Caco-2 (cell line): Measurements from ENCODE around the gene SERTAD4. TPM values are rescaled to one million over a fixed set of nuclear protein-coding genes. Genes with fewer than 3 reads are reported as not detected.
"Not testable (repeated sequence)": the region's sequence is repeated elsewhere in the genome, so short reads cannot be mapped to it uniquely, and the experiment has no call there.

Experiments
- BruUV-seq: library from RNA; stranded (reverse); fragments of 400-500 nt; replicated peaks from 2 replicates; lab custom pipeline; 2021; lab: Mats Ljungman, UMichigan
- CTCF ChIA-PET: fragments of 300-600 bp; sonication (Branson Sonifier 250); formaldehyde crosslinking; loops from one replicate; lab custom pipeline; 2022; ENCODE audit warnings: antibody characterized with exemption; lab: Charles Lee
- POLR2A ChIA-PET: fragments of 300-600 bp; sonication (Branson Sonifier 250); formaldehyde crosslinking; loops from one replicate; lab custom pipeline; 2022; ENCODE audit warnings: antibody characterized with exemption; lab: Charles Lee
- DNase-seq, 2 experiments: peaks; one replicate each; pipeline versions ENCODE4 v3.0.0 to v3.0.0-alpha.2; 2020 to 2022
- H3K27me3 ChIP-seq: replicated peaks from 2 replicates; pipeline ENCODE4 v1.6.0; 2011; ENCODE audit warnings: low read length; ENCODE audit not compliant: control insufficient read depth, insufficient read depth
- H3K36me3 ChIP-seq: 2 replicates; pipeline ENCODE4 v1.5.1; 2011; ENCODE audit warnings: low read length; ENCODE audit not compliant: control insufficient read depth, insufficient read depth
- H3K4me1 ChIP-seq: fragments of 250-450 bp; sonication (Bioruptor Pico); 2 replicates; pipeline ENCODE4 v1.5.1; 2020; ENCODE audit warnings: mild to moderate bottlenecking
- H3K4me3 ChIP-seq: 2 replicates; pipeline ENCODE4 v1.5.1; 2011; ENCODE audit warnings: low read depth, mild to moderate bottlenecking, control low read depth, low read length
- H3K9me3 ChIP-seq: fragments of 250-450 bp; sonication (Bioruptor Pico); 2 replicates; pipeline ENCODE4 v1.5.1; 2020; ENCODE audit warnings: mild to moderate bottlenecking, moderate library complexity
- H3K27ac Mint-ChIP-seq: one replicate; pipeline ENCODE4 v1.8.0; 2022; ENCODE audit warnings: mixed read lengths; ENCODE audit not compliant: unreplicated experiment
- H3K27me3 Mint-ChIP-seq: one replicate; pipeline ENCODE4 v1.8.0; 2022; ENCODE audit warnings: mixed read lengths; ENCODE audit not compliant: insufficient read depth, unreplicated experiment
- H3K36me3 Mint-ChIP-seq: one replicate; pipeline ENCODE4 v1.8.0; 2022; ENCODE audit warnings: mild to moderate bottlenecking, mixed read lengths; ENCODE audit not compliant: insufficient read depth, unreplicated experiment
- H3K4me1 Mint-ChIP-seq: one replicate; pipeline ENCODE4 v1.8.0; 2022; ENCODE audit warnings: low read depth, mixed read lengths; ENCODE audit not compliant: unreplicated experiment
- H3K4me3 Mint-ChIP-seq: one replicate; pipeline ENCODE4 v1.8.0; 2022; ENCODE audit warnings: mild to moderate bottlenecking, moderate library complexity, mixed read lengths; ENCODE audit not compliant: unreplicated experiment
- H3K9me3 Mint-ChIP-seq: one replicate; pipeline ENCODE4 v1.8.0; 2022; ENCODE audit warnings: mixed read lengths; ENCODE audit not compliant: unreplicated experiment
- CTCF ChIP-seq, 2 experiments: fragments of 200-600 bp in 1 of 2; IDR thresholded peaks; 1 replicate in 1 of 2; 2 replicates in 1 of 2; pipeline versions ENCODE4 v1.5.1 to v1.8.0; 2011 to 2022; ENCODE audit warnings: antibody characterized with exemption in 1 of 2, control low read depth in 1 of 2, inconsistent platforms in 1 of 2, low read depth in 1 of 2, low read length in 1 of 2, mild to moderate bottlenecking in 1 of 2, moderate library complexity in 1 of 2; ENCODE audit not compliant: insufficient read depth in 1 of 2, severe bottlenecking in 1 of 2, unreplicated experiment in 1 of 2
- intact Hi-C: fragments of 100-400 bp; cut with micrococcal nuclease; formaldehyde crosslinking; loops from one replicate; pipeline ENCODE4 v1.10.0; 2022; ENCODE audit not compliant: unreplicated experiment
- total RNA-seq: library from RNA; stranded (reverse); gene quantifications from 2 replicates; pipeline ENCODE4 v1.2.3, GENCODE V29; 2022

Gene SERTAD4
- total RNA-seq, 1 experiment from 2014 or later: 2.8 TPM

- Mint-ChIP-seq H3K4me3 (no peak overlapping the region), H3K4me1 (peaks cover 7% of the 10 kb centered on the region), H3K27me3 (no peaks in the 10 kb centered on the region), H3K9me3 (peaks cover 10% of the 10 kb centered on the region), H3K27ac (no peak overlapping the region), H3K36me3 (no peaks in the 10 kb centered on the region)
- Histone ChIP-seq H3K9me3 (no peaks in the 10 kb centered on the region), H3K36me3 (no peaks in the 10 kb centered on the region), H3K4me1 (peaks cover 18% of the 10 kb centered on the region), H3K4me3 (no peak overlapping the region), H3K27me3 (no peaks in the 10 kb centered on the region)
- peak in 1 of 2 experiments; percentile 6 for DNase-seq
- ChIA-PET CTCF (no interaction called here), POLR2A (no interaction called here)
- TF ChIP-seq CTCF (IDR thresholded peaks at IDR 0.05; ENCODE audit: insufficient read depth in 1 of 2, low read depth in 1 of 2, low read length in 1 of 2, severe bottlenecking in 1 of 2, unreplicated experiment in 1 of 2): no peak
- intact Hi-C loops: no loop called here
- BruUV-seq: no TSS peak
Measured at GRCh38 chr1:210264496-210265380, 32.1 kb downstream of the SERTAD4 start.

GRCh38 chr1:210265392-210265955 is 32.9 kb downstream of the SERTAD4 start:
- H3K4me1 Mint-ChIP-seq, H3K4me3 ChIP-seq, H3K27me3 Mint-ChIP-seq, H3K27ac Mint-ChIP-seq, BruUV-seq, H3K36me3 ChIP-seq, POLR2A ChIA-PET, intact Hi-C loops, CTCF ChIA-PET, H3K9me3 ChIP-seq, H3K9me3 Mint-ChIP-seq, H3K27me3 ChIP-seq, H3K36me3 Mint-ChIP-seq: not testable (repeated sequence)
- DNase-seq: peak; percentile 19 to 65
- H3K4me1 ChIP-seq: peaks cover 18% of the 10 kb centered on the region
- peak overlapping the region; percentile 31 for H3K4me3 Mint-ChIP-seq

GRCh38 chr1:210269981-210270380 is 37.4 kb downstream of the SERTAD4 start:
- TF ChIP-seq CTCF (IDR thresholded peaks at IDR 0.05; ENCODE audit: insufficient read depth in 1 of 2, low read depth in 1 of 2, low read length in 1 of 2, severe bottlenecking in 1 of 2, unreplicated experiment in 1 of 2): no peak
- no peaks in the 10 kb centered on the region for H3K36me3 ChIP-seq
- no peak overlapping the region for H3K4me3 ChIP-seq
- DNase-seq: no peak
- no peaks in the 10 kb centered on the region for H3K9me3 ChIP-seq
- Mint-ChIP-seq H3K36me3 (no peaks in the 10 kb centered on the region), H3K27ac (no peak overlapping the region), H3K9me3 (peaks cover 10% of the 10 kb centered on the region), H3K27me3 (no peaks in the 10 kb centered on the region), H3K4me3 (no peak overlapping the region), H3K4me1 (peaks cover 7% of the 10 kb centered on the region)
- intact Hi-C loops: no loop called here
- BruUV-seq: no TSS peak
- ChIA-PET POLR2A (no interaction called here), CTCF (no interaction called here)
- H3K27me3 ChIP-seq: no peaks in the 10 kb centered on the region
- peaks cover 11% of the 10 kb centered on the region for H3K4me1 ChIP-seq
